ENCODE data around the gene KIRREL3.
A peak's percentile ranks its signal among the peaks of the same experiment; 100 is the strongest.

KIRREL3 gene

DNA sequence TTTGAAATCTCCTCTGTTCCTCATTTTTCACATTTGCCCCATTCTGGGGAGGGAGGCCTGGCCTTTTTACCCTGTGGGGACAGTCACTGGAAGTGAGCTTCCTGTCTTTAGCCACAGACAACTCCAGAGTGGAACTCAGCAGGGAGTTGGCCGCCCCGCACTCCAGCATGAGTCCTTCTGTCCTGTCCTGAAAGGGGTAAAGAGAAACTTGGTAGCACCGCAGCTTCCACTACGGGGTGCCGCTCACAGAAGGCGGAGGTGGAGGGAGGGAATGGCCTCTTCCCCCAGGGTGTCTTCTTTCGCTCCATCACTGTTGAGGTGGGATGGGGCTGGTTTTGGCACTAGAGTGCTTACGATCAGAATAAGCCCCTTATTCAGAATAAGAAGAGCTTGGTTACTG lies 512.9 kb downstream of the KIRREL3 start:
- no peak for DNase-seq (ENCODE audit: low read depth in 2 of 2)

DNA sequence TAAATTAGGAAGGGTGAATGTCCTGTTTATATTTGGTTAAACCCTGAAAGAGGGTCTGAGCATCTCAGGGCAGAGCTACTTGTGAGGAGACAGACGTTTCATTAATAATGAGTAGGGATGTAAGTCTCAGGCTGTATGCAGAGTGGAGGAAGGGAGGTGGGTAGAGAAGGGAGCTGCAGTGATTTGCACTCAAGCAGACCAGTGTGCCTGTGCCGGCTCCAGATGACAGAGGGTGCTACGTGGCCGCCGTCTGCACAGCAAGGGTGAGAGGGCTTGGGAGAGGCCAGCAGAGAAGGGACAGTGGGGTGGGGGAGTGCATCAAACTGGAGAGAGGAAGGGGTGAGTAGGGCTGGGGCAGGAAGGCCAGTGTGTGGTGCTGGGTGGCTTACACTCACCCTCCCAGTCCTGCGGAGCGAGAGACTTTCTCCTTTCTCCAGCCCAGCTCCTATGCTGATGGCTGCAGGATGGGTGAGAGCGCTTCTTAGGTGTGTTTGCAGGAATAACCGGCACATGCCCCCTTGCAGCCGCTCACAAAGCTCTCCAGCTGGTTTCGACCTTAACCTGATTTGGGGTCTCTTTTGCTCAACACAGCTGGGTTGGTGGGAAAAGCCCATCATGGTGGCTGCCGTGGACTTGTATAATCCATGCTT lies 514.5 kb downstream of the KIRREL3 start:
- DNase-seq (ENCODE audit: low read depth in 2 of 2), result no peak

DNA sequence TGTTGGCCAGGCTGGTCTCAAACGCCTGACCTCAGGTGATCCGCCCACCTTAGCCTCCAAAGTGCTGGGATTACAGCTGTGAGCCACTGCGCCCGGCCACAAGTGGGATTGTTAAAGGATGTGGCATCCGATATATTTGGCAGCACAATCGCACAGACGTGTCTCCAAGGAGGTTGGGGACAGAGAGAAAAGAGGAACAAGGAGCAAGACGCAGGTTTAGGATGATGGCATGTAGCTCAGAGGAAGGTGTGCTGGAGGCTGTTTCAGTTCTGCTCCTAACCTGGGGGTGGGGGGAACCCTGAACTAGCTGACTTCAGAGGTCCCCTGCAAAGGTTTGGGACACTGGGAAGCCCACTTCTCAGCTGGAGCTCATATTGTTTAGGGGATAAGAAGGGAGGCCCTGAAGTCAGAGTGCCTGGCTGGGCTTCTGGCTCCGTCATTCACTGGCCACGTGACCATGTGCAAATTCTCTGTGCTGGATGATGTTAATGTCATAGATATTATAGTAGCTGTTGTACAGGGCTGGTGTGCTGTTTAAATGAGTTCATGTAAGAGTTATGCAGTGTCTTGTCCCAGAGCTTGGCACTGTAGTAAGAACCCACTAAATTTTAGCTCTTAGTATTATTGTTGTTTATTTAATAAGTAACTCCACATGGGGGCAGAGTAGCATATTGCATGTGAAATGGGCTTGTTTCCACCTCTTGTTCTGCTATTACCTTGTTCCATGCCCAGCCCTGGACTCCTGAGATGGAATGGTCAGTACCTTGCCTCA lies 515.4 kb downstream of the KIRREL3 start:
- no peak for DNase-seq (ENCODE audit: low read depth in 2 of 2)

DNA sequence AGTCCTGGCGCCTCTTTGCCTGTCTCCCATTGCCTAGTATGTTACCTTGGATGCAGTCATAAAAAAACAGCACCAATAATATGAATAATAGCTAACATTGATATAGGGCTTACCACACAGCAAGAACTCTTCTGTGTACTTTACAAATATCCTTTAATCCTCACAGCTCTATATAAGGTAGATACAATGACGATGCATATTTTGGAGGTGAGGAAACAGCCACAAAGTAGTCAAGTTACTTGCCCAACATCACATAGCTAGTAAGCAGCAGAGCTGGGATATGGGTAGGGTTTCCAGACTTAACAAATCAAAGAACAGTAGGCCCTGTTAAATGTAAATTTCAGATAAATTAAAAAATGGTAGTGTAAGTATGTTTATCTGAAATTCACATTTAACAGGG lies 516.3 kb downstream of the KIRREL3 start:
- DNase-seq (ENCODE audit: low read depth in 2 of 2), result no peak

GRCh38 chr11:126483621-126484195 lies 516.9 kb downstream of the KIRREL3 start:
- DNase-seq (ENCODE audit: low read depth in 2 of 2), result no peak

- DNase-seq (ENCODE audit: low read depth in 2 of 2), result no peak
These were observed 517.9 kb downstream of the KIRREL3 start for GRCh38 chr11:126482586-126483108.

DNA sequence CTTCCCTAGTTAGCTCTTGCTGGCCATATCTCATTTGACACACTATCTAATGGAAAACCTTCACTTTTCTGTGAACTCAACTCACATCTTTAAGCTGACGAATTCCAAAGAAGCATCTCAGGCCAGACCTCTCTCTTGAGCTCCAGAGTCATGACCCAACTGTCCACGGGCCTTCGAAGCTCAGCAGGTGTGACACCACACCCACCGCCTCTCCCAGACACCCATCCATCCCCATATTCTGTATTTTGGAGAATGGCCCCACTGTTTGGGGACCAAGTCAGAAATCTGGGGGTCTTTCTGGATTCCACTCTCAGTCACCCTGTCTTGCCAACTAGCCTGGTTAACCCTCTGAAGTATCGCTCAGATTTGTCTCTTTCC lies 519.3 kb downstream of the KIRREL3 start:
- no peak for DNase-seq (ENCODE audit: low read depth in 2 of 2)

DNA sequence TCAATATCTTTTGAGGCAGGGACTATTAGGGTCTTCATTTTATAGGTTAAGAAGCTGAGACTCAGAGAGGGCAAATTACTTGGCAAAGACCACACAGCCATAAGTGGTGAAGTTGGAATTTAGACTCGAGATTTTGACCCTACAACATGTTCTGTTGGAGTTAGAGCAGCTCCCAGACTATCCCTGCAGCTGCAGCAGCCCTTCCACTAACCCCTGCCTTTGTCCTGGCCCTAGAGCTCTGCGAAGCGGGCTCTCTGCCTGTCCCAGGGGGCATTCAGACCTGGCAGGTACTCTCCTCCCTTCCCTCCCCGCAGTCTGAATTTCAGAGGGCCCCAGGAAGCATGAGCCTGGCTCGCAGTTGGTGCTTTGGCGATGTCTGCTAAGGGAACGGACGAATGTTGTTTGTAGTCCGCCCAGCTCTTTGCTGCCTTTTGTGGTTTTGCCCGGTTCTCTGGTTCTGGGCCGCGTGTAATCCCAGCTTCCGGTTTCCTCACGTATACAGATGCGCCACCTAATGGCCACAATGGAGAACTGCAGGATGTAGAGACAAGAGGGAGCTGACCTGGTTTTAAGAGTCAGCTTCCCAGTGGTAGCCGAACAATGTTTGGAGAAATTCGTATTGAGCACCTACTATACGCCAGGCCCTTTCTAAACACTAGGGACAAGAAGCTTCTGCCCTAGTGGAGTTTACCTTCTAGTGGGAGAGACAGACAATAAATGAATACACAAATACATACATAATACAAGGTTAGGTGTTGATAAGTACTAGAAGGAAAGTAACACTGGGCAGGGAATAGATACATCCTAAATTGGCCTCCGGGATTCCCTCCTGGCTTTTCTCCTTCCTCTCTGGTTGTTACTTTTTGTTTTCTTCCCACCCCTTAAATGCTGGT lies 519.9 kb downstream of the KIRREL3 start:
- DNase-seq (ENCODE audit: low read depth in 2 of 2), result peak; percentile 43 to 63

- DNase-seq (ENCODE audit: low read depth in 2 of 2), result no peak
These were observed 520.6 kb downstream of the KIRREL3 start for GRCh38 chr11:126480015-126480409.

DNA sequence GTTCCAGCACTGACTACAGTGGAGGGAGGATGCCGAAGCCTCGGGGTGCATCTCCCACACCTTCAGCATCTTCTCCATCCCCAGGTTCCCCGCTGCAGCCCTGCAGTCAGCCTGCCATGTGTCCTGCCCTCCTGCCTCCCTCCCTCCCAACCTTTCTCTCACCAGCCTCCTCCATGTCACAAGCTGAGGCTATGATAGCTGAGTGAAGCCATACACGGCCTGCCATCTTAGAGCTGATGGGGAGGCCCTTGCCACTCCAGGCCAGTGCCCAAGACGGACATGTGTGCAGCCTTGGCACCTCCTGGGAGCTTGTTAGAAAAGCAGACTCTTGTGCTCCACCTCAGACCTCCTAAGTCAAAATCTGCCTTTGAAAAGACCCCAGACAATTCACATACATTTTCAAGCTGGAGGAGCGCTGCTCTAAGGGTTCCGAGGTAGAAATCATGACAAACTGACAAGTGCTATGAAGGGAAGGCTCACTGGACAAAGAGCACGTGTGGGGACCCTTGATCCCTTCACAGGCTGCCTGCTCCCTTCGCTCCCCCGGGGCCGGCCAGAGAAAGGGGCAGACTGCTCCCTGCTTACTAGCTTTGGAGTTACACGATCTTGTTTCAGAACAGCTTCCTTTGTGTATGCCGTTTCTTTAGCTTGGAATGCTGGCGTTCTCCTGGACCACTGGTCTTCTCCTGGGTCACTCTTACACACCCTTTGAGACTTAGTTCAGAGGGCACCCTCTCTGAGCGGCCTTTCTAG lies 521.2 kb downstream of the KIRREL3 start:
- no peak for DNase-seq (ENCODE audit: low read depth in 2 of 2)

DNA sequence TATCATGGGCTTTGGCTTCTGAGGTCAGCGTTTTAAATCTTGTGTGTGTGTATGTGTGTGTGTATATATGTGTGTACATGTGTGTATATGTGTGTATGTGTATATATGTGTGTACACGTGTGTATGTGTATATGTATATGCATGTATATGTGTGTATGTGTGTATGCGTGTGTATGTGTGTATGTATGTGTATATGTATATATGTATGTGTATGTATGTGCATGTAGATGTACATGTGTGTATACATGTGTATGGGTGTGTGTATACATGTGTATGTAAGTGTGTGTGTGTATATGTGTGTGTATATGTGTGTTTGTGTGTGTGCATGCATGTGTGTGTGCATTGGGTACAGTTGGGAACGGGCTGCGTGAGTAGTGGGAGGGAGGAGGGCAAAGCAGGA lies 522.1 kb downstream of the KIRREL3 start:
- no peak for DNase-seq (ENCODE audit: low read depth in 2 of 2)

GRCh38 chr11:126477535-126478305 lies 522.9 kb downstream of the KIRREL3 start:
- DNase-seq (ENCODE audit: low read depth in 2 of 2), result no peak

GRCh38 chr11:126476977-126477376 lies 523.6 kb downstream of the KIRREL3 start:
- DNase-seq (ENCODE audit: low read depth in 2 of 2), result no peak

DNA sequence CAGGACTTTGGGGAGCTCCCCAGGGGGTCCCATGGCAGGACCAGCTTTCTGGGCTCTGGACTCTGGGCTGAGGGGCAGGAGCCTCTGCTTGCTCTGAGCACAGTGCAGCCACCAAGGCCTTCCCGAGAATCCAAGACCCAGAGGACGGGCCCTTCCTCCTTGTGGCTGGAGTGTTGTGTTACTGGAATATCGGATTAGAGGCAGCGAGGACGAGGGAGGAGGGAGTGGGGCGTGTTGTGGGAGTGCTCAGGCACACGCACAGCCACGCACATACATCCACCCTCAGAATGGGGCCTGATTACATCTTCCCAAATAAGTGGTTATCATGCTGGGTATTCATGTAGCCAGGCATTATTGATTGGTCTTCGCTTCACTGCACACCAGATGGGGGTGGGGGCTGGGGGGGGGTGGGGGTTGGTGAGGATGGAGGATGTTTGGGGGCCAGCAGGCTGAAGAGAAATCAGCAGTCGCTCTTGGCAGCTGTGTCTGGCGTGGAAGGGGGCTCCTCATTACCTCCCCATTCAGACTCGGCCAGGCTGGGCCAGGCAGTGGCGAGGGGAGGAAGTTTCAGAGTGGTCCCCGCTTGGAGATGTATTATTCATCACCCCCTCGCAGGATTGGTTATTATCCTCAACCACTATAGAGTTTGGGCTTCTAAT lies 524.2 kb downstream of the KIRREL3 start:
- no peak for DNase-seq (ENCODE audit: low read depth in 2 of 2)

DNA sequence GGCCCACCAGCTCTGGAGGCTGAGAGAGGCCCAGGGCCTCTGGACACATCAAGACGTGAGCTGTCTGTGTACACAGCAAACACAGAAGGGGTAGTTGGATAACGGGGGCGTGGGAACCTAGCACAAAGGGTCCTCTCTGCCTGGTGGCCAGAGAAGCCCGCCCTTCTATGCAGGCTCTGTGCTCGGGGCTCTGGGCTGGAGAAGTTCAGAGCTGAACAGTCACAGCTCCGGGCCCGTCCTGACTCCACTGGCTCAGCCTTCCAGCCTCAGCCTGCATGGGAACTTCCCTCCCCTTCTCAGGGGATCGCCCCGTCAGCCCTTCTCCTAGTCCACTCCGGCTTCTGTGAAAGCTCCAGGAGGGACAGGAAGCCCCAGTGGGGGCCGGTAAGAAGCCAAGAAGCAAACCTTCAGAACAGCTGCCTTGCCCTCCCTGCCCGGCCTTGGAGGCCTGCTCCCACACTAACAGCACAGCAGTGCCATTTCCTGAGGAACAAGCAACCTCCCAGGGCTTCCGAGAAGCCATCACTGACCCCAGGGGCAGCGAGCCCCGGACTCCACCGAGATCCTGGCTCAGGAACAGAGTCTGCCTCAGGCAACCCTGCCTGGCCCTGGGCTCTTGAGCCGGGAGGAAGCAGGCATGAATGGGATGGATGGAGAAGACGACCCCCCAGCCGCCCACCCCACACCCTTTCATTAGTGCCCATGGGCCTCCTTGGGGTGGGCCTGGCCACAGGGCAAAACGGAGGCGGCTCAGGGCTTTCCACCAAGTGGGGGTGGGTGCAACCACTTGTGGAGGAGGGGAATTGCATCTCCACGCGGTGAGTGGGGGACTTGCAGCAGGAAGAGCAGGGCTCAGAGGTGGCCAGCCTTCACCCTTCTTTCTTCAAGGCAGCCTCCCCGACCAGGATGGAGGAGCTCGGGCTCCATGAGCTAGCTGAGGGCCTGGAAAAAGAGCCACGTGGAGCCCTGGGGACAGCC lies 525.3 kb downstream of the KIRREL3 start:
- no peak for DNase-seq (ENCODE audit: low read depth in 2 of 2)

- DNase-seq (ENCODE audit: low read depth in 2 of 2), result no peak
These were observed 526.4 kb downstream of the KIRREL3 start for GRCh38 chr11:126474220-126474619.

- DNase-seq (ENCODE audit: low read depth in 2 of 2), result no peak
These were observed 527.3 kb downstream of the KIRREL3 start for GRCh38 chr11:126473269-126473668.

DNA sequence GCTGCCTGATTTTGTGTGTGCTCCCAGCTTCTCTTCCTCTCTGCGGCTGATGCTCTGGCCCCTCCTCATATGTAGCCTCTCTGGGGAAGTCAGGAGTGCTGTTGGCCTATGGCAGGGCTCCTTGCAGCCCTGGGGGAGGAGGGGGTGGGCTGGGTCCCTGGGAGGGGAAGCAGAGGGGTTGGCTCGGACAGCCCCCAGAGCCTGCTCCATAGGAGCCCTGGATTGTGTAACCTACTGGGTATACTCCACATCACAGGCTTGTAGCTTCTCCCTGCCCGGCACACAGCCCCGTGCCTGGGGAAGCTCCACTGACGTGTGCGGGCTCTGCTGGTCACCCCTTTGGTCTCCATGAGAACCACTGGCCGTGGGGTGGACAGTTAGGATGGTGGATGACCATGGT lies 531.3 kb downstream of the KIRREL3 start:
- no peak for DNase-seq (ENCODE audit: low read depth in 2 of 2)

DNA sequence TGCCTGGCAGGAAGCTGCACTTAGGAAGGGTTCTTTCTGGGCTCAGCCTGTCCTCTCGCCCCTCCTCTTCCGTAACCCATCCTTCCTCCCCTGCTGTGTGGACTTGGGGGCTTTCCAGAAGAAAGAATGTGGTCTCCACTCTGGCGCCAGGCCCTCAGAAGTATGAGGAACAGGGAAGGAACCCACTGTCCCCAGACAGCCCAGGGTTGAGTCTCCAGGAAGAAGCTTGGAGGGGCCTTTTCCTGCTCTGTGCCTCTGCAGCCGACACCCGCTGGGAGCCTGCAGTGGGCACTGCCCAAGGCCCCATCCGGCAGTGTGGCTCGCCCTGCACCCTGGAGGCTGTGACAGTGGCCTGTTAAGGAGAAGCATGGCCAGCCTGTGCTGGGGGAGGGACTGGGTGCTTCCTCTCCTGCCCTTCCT lies 532.5 kb downstream of the KIRREL3 start:
- DNase-seq (ENCODE audit: low read depth in 2 of 2), result no peak
